ENCODE data around the gene MATN1. TPM values are rescaled to one million over a fixed set of nuclear protein-coding genes. Genes with fewer than 3 reads are reported as not detected.

MATN1 gene
- total and polyA plus RNA-seq, 4 donors = 0.19 TPM; not detected in 3

DNA sequence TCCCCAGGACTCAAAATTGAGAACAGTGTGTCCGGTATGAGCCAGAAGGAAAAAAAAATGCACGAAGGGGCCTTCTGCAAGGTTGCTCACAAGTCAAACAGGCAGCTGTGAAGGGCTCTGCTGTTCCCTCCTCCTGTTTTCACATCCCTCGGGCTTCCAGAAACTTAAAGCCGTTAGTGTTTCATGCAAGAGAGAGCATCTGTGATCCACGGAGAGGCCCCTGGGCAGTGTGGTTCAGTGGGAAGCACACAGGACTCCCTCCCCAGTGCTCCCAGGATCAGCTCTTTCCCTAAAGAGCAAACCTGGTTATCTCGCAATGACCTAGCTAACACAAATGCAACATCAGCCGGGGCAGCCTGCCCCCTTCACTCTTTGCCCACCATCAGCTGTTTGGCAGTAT, 2.9 kb upstream of the MATN1 start:
- H3K9ac ChIP-seq (ENCODE audit: low read depth in 1 of 2, low read length in 2 of 2) = no peak overlapping the region
- H3K4me3 ChIP-seq (ENCODE audit: low read depth in 1 of 3, low read length in 3 of 3) = no peak overlapping the region
- no peak for DNase-seq (ENCODE audit: low spot score)
- 94% methylated on average over 7 of the region's 7 CpGs for WGBS
- no peaks in the 10 kb centered on the region for H3K9me3 ChIP-seq (ENCODE audit: control insufficient read depth in 4 of 4, low read length in 3 of 4)
- TF ChIP-seq FOXA1 (IDR thresholded peaks at IDR 0.05) (no peak), ZBTB33 (IDR thresholded peaks at IDR 0.05) (no peak), RXRA (IDR thresholded peaks at IDR 0.05) (no peak), YY1 (IDR thresholded peaks at IDR 0.05) (no peak), HNF4G (IDR thresholded peaks at IDR 0.05) (no peak), RAD21 (IDR thresholded peaks at IDR 0.05) (no peak), GABPA (IDR thresholded peaks at IDR 0.05 in 1 of 2, conservative IDR thresholded peaks at IDR 0.05 in 1 of 2) (no peak), JUND (IDR thresholded peaks at IDR 0.05) (no peak), EGR1 (IDR thresholded peaks at IDR 0.05; ENCODE audit: low read depth in 2 of 2) (no peak), SP1 (IDR thresholded peaks at IDR 0.05) (no peak), ATF3 (IDR thresholded peaks at IDR 0.05) (no peak), TAF1 (conservative IDR thresholded peaks at IDR 0.05) (no peak)
- TF ChIP-seq, protein P1, sequence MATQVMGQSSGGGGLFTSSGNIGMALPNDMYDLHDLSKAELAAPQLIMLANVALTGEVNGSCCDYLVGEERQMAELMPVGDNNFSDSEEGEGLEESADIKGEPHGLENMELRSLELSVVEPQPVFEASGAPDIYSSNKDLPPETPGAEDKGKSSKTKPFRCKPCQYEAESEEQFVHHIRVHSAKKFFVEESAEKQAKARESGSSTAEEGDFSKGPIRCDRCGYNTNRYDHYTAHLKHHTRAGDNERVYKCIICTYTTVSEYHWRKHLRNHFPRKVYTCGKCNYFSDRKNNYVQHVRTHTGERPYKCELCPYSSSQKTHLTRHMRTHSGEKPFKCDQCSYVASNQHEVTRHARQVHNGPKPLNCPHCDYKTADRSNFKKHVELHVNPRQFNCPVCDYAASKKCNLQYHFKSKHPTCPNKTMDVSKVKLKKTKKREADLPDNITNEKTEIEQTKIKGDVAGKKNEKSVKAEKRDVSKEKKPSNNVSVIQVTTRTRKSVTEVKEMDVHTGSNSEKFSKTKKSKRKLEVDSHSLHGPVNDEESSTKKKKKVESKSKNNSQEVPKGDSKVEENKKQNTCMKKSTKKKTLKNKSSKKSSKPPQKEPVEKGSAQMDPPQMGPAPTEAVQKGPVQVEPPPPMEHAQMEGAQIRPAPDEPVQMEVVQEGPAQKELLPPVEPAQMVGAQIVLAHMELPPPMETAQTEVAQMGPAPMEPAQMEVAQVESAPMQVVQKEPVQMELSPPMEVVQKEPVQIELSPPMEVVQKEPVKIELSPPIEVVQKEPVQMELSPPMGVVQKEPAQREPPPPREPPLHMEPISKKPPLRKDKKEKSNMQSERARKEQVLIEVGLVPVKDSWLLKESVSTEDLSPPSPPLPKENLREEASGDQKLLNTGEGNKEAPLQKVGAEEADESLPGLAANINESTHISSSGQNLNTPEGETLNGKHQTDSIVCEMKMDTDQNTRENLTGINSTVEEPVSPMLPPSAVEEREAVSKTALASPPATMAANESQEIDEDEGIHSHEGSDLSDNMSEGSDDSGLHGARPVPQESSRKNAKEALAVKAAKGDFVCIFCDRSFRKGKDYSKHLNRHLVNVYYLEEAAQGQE (IDR thresholded peaks at IDR 0.05) = no peak
- TF ChIP-seq, protein P2, sequence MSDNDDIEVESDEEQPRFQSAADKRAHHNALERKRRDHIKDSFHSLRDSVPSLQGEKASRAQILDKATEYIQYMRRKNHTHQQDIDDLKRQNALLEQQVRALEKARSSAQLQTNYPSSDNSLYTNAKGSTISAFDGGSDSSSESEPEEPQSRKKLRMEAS (IDR thresholded peaks at IDR 0.05) = no peak
- H3K27me3 ChIP-seq (ENCODE audit: control insufficient read depth in 4 of 4, insufficient read depth in 4 of 4, low read length in 3 of 4) = no peaks in the 10 kb centered on the region
- H3K4me1 ChIP-seq (ENCODE audit: control insufficient read depth in 4 of 4, insufficient read depth in 4 of 4, low read length in 3 of 4) = no peaks in the 10 kb centered on the region
- H3K36me3 ChIP-seq (ENCODE audit: control insufficient read depth in 4 of 4, insufficient read depth in 3 of 4, low read depth in 1 of 4, low read length in 3 of 4) = peaks cover 0 to 10% (median 1%) of the 10 kb centered on the region in 4 donors
- no peak overlapping the region for H3K27ac ChIP-seq (ENCODE audit: low read depth in 1 of 2, low read length in 2 of 2)

DNA sequence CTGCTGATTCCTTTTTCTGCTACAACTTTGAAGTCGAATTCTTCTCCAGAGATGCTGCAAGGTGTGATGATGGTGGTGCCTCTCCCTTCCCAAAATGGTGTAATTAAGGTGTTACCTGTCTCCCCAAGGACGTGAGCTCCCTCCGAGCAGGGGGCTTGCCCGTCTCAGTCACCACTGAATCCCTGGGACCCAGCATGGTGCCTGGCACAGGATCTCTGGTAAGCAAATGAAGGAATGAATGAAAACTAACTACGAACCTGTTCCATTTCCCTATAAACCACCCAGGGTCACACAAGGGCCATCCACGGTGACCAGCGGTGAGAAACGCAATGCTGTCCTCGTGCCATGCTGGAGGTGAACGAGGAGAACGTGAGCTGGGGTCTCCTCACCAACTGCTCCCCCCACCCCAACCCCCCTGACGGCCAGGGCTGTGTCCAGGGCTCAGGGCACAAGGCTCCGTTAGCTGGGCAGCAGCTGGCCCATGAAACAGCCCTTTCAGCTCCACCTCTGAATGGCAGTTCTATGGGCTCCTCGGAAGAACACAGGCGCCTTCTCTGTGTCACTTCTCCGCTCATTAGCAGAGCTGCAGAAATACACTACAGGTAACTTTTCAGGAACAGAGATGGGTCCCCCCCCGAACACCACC, 2.2 kb upstream of the MATN1 start:
- no peak for TF ChIP-seq SP1 (IDR thresholded peaks at IDR 0.05)
- no peak for TF ChIP-seq RAD21 (IDR thresholded peaks at IDR 0.05)
- TF ChIP-seq HNF4G (IDR thresholded peaks at IDR 0.05) = no peak
- TF ChIP-seq CTCF (IDR thresholded peaks at IDR 0.05; ENCODE audit: low read depth, low read length, missing input control) = no peak
- TF ChIP-seq ATF3 (IDR thresholded peaks at IDR 0.05) = no peak
- no peak for TF ChIP-seq RXRA (IDR thresholded peaks at IDR 0.05)
- no peak for TF ChIP-seq FOXA1 (IDR thresholded peaks at IDR 0.05)
- no peak for TF ChIP-seq FOXA2 (IDR thresholded peaks at IDR 0.05)
- no peak for TF ChIP-seq GABPA (IDR thresholded peaks at IDR 0.05 in 1 of 2, conservative IDR thresholded peaks at IDR 0.05 in 1 of 2)
- no peak for TF ChIP-seq NR2F2 (IDR thresholded peaks at IDR 0.05)
- TF ChIP-seq, protein P2 (IDR thresholded peaks at IDR 0.05) = no peak
- TF ChIP-seq, protein P1 (IDR thresholded peaks at IDR 0.05) = no peak
- Histone ChIP-seq H3K27me3 (ENCODE audit: control insufficient read depth in 4 of 4, insufficient read depth in 4 of 4, low read length in 3 of 4) (no peaks in the 10 kb centered on the region), H3K9me3 (ENCODE audit: control insufficient read depth in 4 of 4, low read length in 3 of 4) (no peaks in the 10 kb centered on the region), H3K4me1 (ENCODE audit: control insufficient read depth in 4 of 4, insufficient read depth in 4 of 4, low read length in 3 of 4) (no peaks in the 10 kb centered on the region), H3K27ac (ENCODE audit: low read depth in 1 of 2, low read length in 2 of 2) (no peak overlapping the region), H3K9ac (ENCODE audit: low read depth in 1 of 2, low read length in 2 of 2) (no peak overlapping the region), H3K36me3 (ENCODE audit: control insufficient read depth in 4 of 4, insufficient read depth in 3 of 4, low read depth in 1 of 4, low read length in 3 of 4) (peaks cover 0 to 10% (median 1%) of the 10 kb centered on the region in 4 donors), H3K4me3 (ENCODE audit: low read depth in 1 of 3, low read length in 3 of 3) (no peak overlapping the region)
- no peak for DNase-seq (ENCODE audit: low spot score)
- 94% methylated on average over 17 of the region's 17 CpGs for WGBS
